Mucosa of gallbladder (tissue), 1 donor: ENCODE data around the gene TIMM17B. TPM values are rescaled to one million over a fixed set of nuclear protein-coding genes. Genes with fewer than 3 reads are reported as not detected.
"Not testable (repeated sequence)": the region's sequence is repeated elsewhere in the genome, so short reads cannot be mapped to it uniquely, and the experiment has no call there.

Source experiments
- DNase-seq: peaks from one replicate; pipeline ENCODE4 v3.0.0-alpha.2; 2020; ENCODE audit warnings: low spot score
- total RNA-seq: library from RNA; stranded (reverse); gene quantifications from one replicate; pipeline ENCODE4 v1.2.1, GENCODE V29; 2021
- donor health status: DM: no; HTN: no; CAD: no.

The TIMM17B gene
- total RNA-seq, 1 donor from 2014 or later, result 55.3 TPM

- DNase-seq, result no peak
These were observed 2.7 kb downstream of the TIMM17B start for GRCh38 chrX:48894891-48895290.

GRCh38 chrX:48893556-48894348, 3.8 kb downstream of the TIMM17B start:
- no peak for DNase-seq

- DNase-seq, result no peak
These were observed 4.7 kb downstream of the TIMM17B start for GRCh38 chrX:48892896-48893295.

- DNase-seq, result peak; percentile 85
These were observed 5.9 kb downstream of the TIMM17B start for GRCh38 chrX:48891402-48892288.

GRCh38 chrX:48890934-48891401, 6.6 kb downstream of the TIMM17B start:
- DNase-seq, result no peak

GRCh38 chrX:48890296-48890925, 7.2 kb downstream of the TIMM17B start:
- no peak for DNase-seq

GRCh38 chrX:48886586-48886985, 11.0 kb downstream of the TIMM17B start:
- DNase-seq, result not testable (repeated sequence)

GRCh38 chrX:48883729-48884128, 13.8 kb downstream of the TIMM17B start:
- DNase-seq, result no peak

GRCh38 chrX:48876944-48877343, 20.6 kb downstream of the TIMM17B start:
- DNase-seq, result not testable (repeated sequence)

- DNase-seq, result not testable (repeated sequence)
These were observed 25.6 kb downstream of the TIMM17B start for GRCh38 chrX:48872017-48872416.

- DNase-seq, result no peak
These were observed 33.4 kb downstream of the TIMM17B start for GRCh38 chrX:48864210-48864609.

GRCh38 chrX:48854898-48855297, 42.7 kb downstream of the TIMM17B start:
- no peak for DNase-seq

- DNase-seq, result not testable (repeated sequence)
These were observed 43.3 kb downstream of the TIMM17B start for GRCh38 chrX:48854121-48854804.

- DNase-seq, result not testable (repeated sequence)
These were observed 44.1 kb downstream of the TIMM17B start for GRCh38 chrX:48853494-48853893.

GRCh38 chrX:48852857-48853256, 44.7 kb downstream of the TIMM17B start:
- no peak for DNase-seq

GRCh38 chrX:48848847-48849246, 48.7 kb downstream of the TIMM17B start:
- DNase-seq, result no peak

Other genes starting within 250 kb of the TIMM17B start
- gene WAS, start 214.0 kb downstream of the TIMM17B start, total RNA-seq, result 11.5 TPM
- 4.5 TPM for gene SUV39H1, start 201.0 kb downstream of the TIMM17B start, total RNA-seq
- gene GLOD5, start 136.0 kb downstream of the TIMM17B start, total RNA-seq, result 4.8 TPM
- 0.98 TPM for gene GATA1, start 111.2 kb downstream of the TIMM17B start, total RNA-seq
- gene HDAC6, start 95.7 kb downstream of the TIMM17B start, total RNA-seq, result 108 TPM
- not detected for gene ERAS, start 71.3 kb downstream of the TIMM17B start, total RNA-seq
- 21.3 TPM for gene PCSK1N, start 62.2 kb downstream of the TIMM17B start, total RNA-seq
- gene PQBP1, start 162 bp upstream of the TIMM17B start, total RNA-seq, result 77.5 TPM
- 50.4 TPM for gene SLC35A2, start 13.9 kb upstream of the TIMM17B start, total RNA-seq
- 11.5 TPM for gene PIM2, start 21.3 kb upstream of the TIMM17B start, total RNA-seq
- 57.3 TPM for gene OTUD5, start 59.8 kb upstream of the TIMM17B start, total RNA-seq
- gene KCND1, start 74.1 kb upstream of the TIMM17B start, total RNA-seq, result 6.5 TPM
- 52.7 TPM for gene GRIPAP1, start 104.5 kb upstream of the TIMM17B start, total RNA-seq
- 59.5 TPM for gene TFE3, start 145.6 kb upstream of the TIMM17B start, total RNA-seq
- gene CCDC120, start 161.2 kb upstream of the TIMM17B start, total RNA-seq, result 18.8 TPM
- gene PRAF2, start 176.2 kb upstream of the TIMM17B start, total RNA-seq, result 41.8 TPM
- 65.5 TPM for gene WDR45, start 182.1 kb upstream of the TIMM17B start, total RNA-seq
- 22.7 TPM for gene GPKOW, start 226.0 kb upstream of the TIMM17B start, total RNA-seq